NCI-H2029 treated with DMSO at 0.1 percent for 48 hours (cell line): ENCODE results near the gene EML4.

Experiments used
- DNase-seq: peaks from one replicate; lab custom pipeline; 2025; lab: John Stamatoyannopoulos, UW

Gene EML4

DNA sequence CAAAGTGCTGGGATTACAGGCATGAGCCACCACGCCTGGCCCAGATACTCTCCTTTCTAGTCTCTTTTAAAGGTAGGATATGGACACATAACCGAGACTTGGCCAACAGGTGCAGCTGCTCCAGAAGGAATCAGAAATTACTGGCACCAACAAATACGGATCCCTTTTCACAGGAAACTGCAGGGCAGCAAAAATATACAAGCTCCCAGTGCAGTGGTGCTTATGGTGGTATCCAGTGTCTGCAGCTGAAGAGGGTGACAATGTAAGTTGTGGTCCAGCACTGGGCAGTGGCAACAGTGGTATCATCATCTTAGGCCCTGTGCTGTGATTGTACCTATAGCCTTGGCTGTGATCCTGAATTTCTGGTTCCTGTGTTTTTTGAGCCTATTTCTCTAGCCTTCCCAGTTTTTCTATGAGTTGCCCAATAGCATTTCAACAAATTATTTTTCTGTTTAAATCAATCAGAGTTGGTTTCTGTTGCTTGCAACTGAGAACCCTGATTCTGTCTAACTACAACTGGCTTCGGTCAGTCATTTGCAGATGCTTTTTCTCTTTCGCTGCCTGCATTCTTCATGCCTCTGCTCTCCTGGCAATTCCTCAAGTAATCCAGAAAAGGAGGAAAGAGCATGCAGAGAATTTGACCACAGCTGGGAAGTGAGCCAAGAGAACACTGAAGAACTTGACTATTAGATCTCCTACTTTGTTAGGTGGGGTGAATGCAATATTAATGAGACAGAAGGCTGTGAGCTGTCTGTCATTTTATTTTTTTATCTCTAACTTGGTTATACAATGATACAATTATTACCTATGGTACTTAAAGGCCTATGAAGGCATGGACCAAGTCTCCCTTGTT is 30.8 kb upstream of the EML4 start:
- peak; percentile 4 for DNase-seq

DNA sequence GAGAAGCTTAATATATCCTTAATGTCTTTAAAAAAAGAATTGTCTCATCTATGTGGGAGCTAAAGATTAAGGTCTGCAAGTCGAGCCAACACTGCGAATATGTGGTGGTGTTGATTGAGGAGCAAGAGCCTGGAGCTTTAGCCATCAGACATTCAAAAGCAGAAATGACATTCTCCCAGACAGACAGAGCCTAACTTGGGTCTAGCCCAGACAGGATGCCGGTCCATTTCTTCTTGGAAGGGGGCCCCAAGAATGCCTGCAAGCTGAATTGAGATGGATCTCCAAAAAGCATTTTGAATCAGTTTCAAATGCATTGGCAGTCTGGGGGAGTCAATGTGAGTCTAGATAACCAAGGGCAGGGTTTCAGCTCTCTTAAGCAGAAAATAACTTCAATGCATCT is 30.1 kb upstream of the EML4 start:
- no peak for DNase-seq

DNA sequence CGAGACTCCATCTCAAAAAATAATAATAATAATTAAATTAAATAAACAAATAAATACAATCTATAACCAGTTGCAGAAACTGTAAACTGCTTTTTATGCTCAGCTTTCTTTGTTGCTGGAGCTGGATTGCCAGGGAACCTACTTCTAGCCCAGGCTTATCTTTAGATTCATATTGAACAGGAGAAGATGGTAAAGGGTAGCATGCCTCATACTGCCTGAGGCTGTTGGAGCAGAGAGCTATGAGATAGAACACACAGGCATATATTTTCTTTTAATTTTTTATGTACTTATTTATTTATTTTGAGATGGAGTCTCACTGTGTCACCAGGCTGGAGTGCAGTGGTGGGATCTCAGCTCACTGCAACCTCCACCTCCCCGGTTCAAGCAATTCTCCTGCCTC is 28.7 kb upstream of the EML4 start:
- DNase-seq = no peak

DNA sequence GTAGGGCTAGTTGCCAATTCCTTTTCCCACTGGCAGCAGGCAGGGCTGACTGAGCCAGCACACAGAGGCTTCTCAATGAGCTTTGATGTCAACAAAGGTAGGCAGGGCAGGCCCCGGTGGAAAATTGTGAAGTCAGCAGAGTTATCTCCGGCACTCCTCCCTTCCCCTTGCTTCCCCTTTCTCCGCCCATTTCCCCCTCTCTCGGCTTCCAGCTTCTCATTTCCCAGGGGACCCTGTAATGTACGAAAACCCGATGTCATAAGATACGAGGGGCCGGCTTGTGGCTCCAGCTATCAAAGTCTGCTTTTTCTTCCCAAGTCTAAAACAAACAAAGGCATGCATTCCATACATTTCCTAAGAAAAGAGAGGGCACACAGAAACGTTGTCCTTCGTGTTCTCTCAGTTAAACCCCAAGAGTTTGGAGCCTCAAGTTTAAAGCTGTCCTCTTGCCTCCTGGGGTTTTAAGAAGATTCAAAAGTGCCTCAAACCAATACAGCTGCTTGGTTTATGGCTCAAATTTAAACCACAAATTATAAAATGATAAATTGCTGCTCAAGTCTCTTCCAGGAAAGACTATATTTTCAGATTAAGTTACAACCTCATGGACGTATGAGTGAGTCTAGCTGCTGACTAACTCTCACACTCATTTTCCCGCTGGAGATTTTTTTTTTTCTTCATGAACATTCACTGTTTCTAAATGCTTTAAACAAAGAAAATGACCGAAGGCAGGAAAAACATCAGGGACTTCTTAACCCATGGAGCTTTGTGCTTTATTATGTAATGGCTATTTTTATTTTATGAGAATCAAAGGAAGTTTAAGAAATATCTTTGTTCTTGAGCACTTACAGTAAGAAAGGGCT is 27.2 kb upstream of the EML4 start:
- DNase-seq = peak; percentile 6

DNA sequence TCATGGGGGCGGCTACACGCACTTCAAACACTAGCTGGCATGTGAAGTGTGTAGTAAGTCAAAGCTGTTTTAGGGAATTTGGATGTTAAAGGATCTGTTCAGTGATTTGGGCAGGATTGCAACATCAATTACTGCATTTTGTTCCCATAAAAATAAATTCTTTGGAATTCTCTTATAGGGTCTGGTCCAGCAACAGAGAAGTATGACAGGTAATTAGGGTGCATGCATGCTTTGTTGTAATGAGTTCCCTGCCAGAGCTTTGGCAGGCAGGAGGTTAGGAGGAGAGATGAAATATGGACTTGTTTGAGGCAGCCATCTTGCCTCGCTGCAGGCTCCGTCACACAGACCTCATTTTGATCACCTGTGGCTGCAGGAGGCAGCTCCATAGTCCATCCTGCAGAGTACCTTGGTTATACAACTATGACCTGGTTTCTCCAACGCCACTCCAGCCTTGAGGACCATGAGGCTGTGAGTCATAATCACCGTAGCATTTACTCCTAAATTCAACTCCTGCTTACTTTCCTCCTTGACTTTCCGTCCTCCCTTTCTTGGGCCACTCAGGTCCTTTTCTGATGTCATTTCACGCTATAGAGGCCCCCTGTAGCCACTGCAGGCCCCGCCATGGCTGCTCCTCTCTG is 26.5 kb upstream of the EML4 start:
- no peak for DNase-seq

DNA sequence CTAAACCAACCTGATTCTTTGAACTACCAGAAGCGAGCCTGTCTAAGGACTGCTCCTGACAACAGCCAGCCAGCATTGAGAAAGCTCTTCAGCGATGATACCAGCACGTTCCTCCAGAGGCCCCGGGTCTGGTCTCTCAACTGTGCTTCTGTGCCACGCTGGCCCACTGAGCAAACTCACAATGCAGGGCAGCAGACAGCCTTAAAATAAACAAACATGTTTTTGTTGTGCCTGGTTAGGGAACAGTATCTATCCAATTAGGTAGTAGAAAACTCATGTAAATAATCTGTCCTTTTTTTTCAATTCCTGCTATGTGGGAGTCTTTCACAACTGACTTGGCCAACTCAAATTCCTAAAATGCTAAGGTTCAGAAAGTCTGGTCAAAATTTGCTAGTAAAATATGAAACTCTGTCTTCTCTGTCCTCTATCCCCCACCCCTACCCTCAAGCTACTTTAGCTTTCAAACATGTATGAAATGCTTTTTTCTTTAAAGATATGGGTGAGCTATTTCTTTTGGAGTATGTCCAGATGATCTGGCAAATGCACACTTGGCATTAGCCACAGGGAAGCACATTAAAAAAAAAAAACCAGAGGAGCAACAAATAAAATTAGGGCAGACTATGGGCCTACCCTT is 21.4 kb upstream of the EML4 start:
- no peak for DNase-seq

DNA sequence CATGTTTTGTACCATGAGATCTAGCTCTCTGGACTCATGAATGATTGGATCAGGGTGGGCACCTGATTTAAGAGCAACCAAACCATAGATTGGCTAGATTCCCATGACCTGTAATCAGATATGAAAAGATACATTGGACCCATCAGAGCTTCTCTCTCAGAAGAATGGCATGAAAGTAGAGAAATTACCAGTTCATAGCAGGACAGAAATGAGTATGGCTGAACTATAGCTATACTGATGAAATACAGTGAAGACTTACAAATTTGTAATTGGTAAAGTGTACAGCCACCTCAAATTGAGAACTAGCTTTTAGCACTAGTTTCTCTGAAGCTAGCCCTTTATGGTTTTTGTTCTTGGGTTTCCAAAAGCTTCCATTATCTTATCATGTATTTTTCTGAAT is 19.0 kb upstream of the EML4 start:
- no peak for DNase-seq

DNA sequence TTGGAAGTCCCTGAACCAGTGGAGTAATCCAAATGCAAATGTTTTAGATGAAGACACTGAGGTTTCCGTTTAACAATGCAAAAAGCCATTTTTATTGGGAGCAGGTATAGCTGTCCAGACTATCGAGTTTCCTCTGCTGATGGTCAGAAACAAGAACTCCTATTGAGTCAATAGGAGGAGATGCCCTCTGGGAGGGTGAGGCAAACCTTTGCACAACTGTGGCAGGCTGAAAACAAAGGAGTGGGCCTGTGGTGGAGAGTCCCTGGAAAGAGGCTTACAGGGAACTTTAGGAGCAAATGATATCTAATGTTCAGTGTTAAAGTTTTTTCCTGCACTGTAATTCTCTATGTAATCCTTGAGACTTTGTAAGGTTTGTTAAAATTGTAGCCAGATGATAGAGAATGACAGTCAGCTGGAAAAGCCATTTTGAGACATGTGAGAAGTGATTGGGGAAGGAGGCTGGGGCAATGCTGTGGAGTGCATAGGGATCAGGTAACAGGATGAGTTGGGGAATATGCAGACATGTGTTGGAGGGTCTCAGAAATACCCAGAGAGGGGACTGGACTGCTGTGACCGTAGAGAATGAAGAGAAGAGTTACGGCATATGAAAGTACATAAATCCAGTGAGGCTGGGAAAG is 15.1 kb upstream of the EML4 start:
- DNase-seq = no peak

DNA sequence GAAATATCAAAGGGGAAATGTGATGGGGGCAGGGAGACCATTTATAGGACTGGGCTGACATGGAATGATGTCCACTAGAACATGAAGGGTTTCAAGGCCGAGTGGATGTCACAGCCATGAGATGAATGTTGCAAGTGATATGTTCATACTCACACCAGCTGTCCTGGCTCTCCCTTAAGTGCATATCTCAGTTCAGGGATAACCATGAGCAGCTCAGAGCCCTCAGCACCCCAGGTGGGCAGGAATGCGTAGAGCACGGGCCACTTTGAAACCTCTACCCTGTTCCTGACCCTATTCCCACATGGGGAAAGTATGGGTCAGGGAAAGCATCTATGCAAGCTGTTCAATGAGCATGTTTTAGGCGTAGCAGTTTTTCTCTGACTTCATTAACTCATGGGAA is 12.4 kb upstream of the EML4 start:
- no peak for DNase-seq

DNA sequence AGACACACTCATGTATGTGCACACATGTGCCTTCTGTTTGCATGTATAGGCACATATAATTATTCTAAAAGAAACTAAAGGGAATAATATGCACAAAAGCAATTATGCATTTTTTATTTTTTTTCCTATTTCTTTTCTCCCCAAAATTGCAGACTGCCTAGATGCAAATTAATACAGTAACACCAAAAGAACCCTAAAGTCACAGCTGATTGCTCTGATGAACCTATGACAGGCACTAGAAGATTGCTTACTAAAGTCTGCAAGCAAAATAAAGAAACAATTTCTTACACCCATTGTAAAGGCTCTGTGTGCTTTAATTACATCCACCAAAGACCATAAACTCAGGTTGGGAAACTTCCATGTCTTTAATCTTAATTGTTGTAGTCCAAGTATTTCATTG is 7.7 kb upstream of the EML4 start:
- no peak for DNase-seq

DNA sequence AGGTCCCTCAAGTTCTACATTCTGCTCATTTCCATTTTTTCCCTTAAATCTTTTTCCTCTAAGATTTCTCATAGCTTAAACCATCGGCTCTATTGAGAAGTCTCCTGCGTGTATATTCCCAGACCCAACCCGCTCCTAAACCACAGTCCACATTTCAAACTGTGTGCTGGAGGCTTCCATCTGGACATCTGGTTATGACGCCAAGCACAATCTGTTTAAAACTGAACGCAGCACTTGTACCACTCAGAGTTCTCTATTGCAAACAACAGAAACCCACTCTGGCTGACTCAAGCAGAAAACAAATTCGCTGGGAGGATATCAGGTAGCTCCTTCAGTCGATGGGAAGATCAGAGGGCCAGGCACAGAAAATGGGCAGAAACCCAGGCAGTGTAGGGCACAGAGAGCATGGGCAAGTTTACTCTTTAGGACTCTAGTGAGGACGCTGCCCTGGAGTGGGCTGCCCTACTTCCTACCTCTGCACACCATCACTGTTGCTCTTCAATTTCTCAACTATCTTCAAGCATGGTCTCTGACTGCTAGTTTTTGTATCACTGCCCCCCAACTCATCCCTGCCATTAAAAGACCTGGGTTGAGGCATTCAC is 5.6 kb upstream of the EML4 start:
- no peak for DNase-seq

DNA sequence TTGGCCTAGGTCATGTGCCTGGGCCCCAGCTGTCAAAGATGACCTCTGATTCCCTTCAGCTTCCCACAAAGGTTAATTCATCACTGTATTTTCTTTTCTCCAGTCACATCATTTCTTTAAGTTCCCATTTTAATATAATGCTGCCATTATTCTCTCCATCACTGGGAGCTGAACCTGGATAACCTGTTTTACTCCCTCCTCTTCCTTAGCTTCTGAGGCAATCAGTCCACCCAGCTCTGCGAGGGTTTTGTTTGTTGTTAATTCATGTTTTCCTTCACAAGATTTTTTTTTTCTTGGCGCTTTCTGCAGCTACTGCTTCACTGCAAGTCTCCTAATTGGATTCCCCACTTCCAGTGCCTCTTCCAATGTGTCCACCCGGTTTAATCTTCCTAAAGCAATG is 5.1 kb upstream of the EML4 start:
- no peak for DNase-seq

DNA sequence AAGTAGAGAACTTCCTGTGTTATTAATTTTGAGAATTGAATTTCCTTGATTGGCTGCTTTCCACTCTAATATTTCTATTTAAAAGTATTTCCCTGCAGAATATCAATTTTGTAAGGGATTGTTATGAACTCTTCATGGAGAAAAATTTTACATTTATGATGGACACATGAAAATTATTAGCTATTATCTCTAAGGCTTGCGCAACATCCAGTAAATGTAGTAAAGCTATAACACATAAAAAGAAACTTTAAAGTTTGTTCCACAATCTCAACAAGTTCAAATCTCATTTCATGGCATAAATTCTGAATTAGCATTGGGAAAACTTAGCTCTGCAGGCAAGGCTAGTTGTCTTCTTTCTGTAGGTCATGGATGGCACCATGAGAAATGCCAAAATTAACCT is 4.2 kb upstream of the EML4 start:
- no peak for DNase-seq

DNA sequence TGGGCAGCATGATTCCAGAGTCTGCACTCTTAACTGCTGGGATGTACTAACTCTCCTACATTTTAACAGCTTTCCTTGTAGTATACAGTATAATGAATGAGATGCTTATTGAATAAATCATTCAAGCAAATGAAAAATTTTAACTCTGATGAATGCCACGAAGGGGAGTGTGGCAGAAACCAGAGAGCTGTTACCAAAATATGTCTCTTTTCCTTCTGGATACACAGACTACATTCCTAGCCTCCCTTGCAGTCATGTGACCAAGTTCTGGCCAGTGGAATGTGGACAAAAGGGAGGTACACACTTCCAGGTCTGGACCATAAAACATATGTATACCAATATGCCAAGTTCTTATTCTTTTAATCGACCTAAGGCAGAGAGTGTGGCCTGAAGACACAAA is 1.7 kb upstream of the EML4 start:
- DNase-seq = no peak

DNA sequence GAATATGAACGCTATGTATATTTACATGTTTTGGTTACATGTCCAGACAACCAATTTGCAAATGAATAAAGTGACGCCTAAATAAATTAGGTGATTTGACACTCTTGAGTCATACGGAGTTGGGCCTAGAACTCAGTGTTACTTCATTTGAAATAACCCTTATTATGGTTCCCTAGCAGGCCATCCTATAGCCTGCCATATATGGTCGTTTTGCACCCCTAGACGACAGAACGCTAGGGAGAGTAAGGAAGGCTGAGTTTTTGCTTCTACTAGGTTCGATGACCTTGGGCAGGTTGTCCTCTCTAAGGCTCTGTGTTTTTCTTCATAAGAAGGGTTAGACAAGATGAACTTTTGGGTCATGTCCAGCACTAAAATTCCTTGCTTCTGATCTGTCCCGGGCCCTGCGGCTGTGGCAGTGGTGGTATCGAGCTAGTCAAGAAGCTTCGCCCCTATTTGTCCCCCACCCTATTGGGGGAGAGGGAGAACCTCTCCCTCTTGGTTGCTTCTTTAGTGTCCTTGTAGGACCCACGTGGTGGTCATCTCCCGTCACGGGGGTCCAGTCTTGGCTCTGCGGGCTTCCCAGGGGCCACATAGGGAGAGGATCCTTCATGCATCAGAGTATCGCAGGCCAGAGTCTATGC is 574 bp upstream of the EML4 start:
- no peak for DNase-seq

DNA sequence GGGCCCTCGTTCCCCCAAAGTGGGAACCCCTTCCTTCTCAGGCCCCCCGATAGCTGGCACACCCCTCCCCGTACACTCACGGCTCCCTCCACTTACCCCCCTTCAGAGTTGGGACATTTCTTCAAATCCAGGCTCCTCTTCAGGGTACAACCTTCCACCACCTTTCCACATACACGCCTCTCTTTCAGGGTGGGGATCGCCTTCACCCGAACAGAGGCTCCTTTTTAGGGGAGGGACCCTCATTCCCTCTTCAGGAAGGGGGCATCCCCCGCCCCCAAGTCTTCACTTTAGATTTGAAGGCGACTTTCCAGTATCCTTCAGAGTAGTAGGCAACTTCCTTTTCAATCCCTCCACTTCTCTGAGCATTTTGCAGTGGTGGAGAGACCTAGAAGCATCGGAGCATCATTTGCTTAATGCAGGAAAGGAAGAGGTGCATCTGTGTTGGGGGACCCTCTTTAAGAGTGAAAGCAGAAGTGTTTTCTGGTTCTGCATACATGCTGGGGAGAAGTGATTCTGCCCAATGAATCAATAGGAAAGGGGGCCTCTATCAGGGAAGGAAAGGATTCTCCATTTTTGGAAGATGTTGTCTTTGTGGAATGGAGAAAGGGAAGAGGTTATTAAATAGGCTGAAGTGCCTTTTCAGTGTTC is 845 bp downstream of the EML4 start:
- no peak for DNase-seq

DNA sequence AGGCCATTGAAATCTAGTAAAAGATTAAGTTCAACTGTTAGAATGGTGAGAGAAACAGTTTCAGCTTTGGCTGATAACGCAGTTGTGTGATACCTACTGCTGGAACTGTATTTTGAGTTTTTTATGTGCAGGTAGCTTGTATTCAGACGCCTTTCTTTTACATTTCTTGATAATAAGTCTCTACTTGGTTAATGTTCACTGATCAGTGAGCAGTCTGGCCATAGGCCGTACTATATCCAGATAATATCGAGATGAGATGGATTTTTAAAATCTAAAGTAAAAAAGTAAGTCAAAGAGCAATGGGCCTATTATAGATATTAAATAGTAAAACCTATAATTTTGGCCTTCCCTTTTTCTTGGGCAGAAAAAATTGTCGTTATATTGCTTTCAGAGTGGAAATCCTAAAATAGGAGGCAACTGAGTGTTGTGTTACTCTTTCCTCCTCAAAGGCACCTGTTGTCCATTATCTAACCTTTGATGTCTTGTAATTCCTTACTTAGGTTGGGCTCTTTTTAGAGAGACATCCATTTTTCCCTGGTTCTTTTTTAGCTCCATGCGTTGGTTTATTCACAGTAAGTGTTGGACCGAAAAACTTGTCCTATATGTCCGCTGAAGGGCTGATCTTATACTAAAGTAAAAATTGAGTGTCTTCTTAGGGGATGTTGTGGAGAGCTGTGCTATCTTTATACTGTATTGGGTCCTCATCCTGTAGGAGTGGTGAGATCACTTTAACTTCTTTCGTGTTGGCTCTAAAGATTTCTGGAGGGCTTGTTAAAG is 1.7 kb downstream of the EML4 start:
- no peak for DNase-seq

DNA sequence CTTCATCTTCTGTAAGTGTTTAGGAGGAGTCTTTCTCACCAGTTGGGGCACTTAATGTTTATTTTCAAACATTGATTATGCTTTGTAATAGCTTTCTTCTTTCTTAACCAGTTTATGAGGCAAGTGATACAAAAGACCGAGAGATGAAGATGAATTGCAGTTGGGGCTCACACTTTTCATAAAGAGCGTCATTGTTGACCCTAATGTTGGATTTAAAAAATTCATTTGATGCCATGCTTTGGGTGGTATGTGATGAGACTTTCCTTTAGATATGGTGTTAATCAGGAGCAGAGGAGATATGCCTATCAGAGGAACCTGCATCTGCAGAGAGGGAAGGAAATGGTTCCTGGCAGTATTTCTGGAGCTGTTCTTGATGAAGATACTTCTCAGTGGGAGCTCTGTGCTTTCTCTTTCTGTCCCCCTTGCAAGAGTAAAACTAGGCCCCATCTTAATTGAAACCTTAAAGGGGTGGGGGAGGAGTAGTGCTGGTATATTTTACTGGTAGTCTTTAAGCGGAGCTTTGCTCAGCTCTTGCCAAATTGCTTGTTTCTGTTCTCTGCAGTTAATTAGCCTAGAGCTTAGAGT is 2.3 kb downstream of the EML4 start:
- DNase-seq = no peak

DNA sequence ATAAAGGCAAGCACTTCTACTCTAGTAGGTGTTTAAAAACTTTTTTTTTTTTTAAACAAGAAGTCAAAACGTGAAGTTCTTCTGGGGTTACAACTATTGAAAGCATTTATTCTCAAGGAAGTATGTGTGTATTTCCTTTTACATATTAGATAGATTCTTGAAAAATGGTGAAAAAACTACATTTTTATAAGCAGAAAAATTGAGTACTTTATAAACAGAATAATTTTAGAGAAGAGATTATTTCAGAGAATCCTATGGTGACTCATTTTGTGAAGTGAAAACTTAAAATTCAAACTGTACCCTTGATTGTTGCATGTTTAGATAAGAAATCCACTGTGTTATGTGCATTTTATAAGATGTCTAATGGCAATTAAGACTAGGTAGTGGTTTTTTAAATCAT is 2.9 kb downstream of the EML4 start:
- DNase-seq = no peak
